HepG2 (cell line): ENCODE measurements around the gene TNP2. TPM values are rescaled to one million over a fixed set of nuclear protein-coding genes. Genes with fewer than 3 reads are reported as not detected.

ENCODE experiments used
- ELK4 ChIP-seq: sonication (generic); formaldehyde crosslinking; IDR thresholded peaks from 2 replicates; pipeline ENCODE4 v1.9.0; 2021; ENCODE audit warnings: missing genetic modification reagents, borderline replicate concordance
- HOXA5 ChIP-seq: sonication (generic); formaldehyde crosslinking; IDR thresholded peaks from 2 replicates; pipeline ENCODE4 v1.4.0; 2020; ENCODE audit warnings: missing genetic modification reagents
- KMT2A ChIP-seq: sonication (generic); formaldehyde crosslinking; IDR thresholded peaks from 2 replicates; pipeline ENCODE4 v1.4.0; 2020; ENCODE audit warnings: missing genetic modification reagents
- STAT6 ChIP-seq: sonication (generic); formaldehyde crosslinking; IDR thresholded peaks from 2 replicates; pipeline ENCODE4 v1.4.0; 2020; ENCODE audit warnings: missing genetic modification reagents, mild to moderate bottlenecking, borderline replicate concordance
- XRCC5 ChIP-seq: fragments of 200-400 bp; formaldehyde crosslinking; optimal IDR thresholded peaks from 2 replicates; pipeline ENCODE3; 2017; ENCODE audit warnings: mild to moderate bottlenecking, low read length
- ZBTB26 ChIP-seq: IDR thresholded peaks from 2 replicates; pipeline ENCODE4 v1.6.1; 2016; ENCODE audit warnings: missing compliant biosample characterization, missing genetic modification reagents, borderline replicate concordance
- ZNF205 ChIP-seq: IDR thresholded peaks from 2 replicates; pipeline ENCODE4 v1.6.1; 2018; ENCODE audit warnings: missing biosample characterization, missing genetic modification reagents
- ZNF234 ChIP-seq: sonication (generic); formaldehyde crosslinking; conservative IDR thresholded peaks from 2 replicates; pipeline ENCODE4 v1.5.1; 2020; ENCODE audit warnings: mild to moderate bottlenecking, missing genetic modification reagents
- ZNF337 ChIP-seq: sonication (generic); formaldehyde crosslinking; IDR thresholded peaks from 2 replicates; pipeline ENCODE4 v1.5.1; 2020; ENCODE audit warnings: missing genetic modification reagents, low read depth, mild to moderate bottlenecking, borderline replicate concordance
- ZNF407 ChIP-seq: sonication (generic); formaldehyde crosslinking; IDR thresholded peaks from one replicate; pipeline ENCODE4 v1.5.1; 2020; ENCODE audit warnings: mild to moderate bottlenecking, missing genetic modification reagents; ENCODE audit errors: not compliant biosample characterization
- ZNF501 ChIP-seq: sonication (generic); formaldehyde crosslinking; IDR thresholded peaks from 2 replicates; pipeline ENCODE4 v1.5.1; 2020; ENCODE audit warnings: mild to moderate bottlenecking, moderate library complexity, missing genetic modification reagents
- ZSCAN5A ChIP-seq: sonication (generic); formaldehyde crosslinking; IDR thresholded peaks from 2 replicates; pipeline ENCODE4 v1.8.0; 2022; ENCODE audit warnings: mild to moderate bottlenecking, missing genetic modification reagents, borderline replicate concordance
- polyA plus RNA-seq, 8 experiments: library from polyadenylated mRNA; depleted of rRNA in 3 of 8; stranded (reverse) in 7 of 8; unstranded in 1 of 8; fragments of >200 nt; fragmentation: Illumina TruSeq in 4 of 8; extraction: Trizol in 4 of 8; gene quantifications; 2 replicates each; pipeline versions ENCODE4 v1.2.1 to v1.2.3, GENCODE V29; 2011 to 2016; ENCODE audit warnings: low read depth in 4 of 8, missing spikeins in 1 of 8, mixed read lengths in 1 of 8; ENCODE audit not compliant: insufficient read depth in 1 of 8
- total RNA-seq, 5 experiments: library from RNA; depleted of rRNA; stranded (reverse); fragments of >200 nt; fragmentation: Illumina TruSeq; extraction: Trizol; gene quantifications; 2 replicates each; pipeline ENCODE4 v1.2.3, GENCODE V29; 2016; ENCODE audit warnings: low read depth in 1 of 5

TNP2 gene
- total and polyA plus RNA-seq, 2 of the 13 experiments (the other 11 are each of a cell fraction or from before 2014, with no cell fraction given) = not detected

- TF ChIP-seq ZNF407 (CRISPR knock-in tag) (no peak), STAT6 (CRISPR knock-in tag) (no peak), ZNF234 (CRISPR knock-in tag) (no peak), ELK4 (CRISPR knock-in tag) (no peak), ZNF501 (no peak; the same call in 1 of the 2 replicates), ZBTB26 (CRISPR knock-in tag) (no peak), XRCC5 (no peak), ZNF337 (CRISPR knock-in tag) (no peak), ZSCAN5A (CRISPR knock-in tag) (no peak), ZNF205 (CRISPR knock-in tag) (peak; percentile 66; the same call in 1 of the 2 replicates), KMT2A (CRISPR knock-in tag) (no peak), HOXA5 (peak; percentile 59; the same call in 1 of the 2 replicates)
Observed at GRCh38 chr16:11224096-11224893, 44.8 kb downstream of the TNP2 start (continued).
